SH-SY5Y (cell line): ENCODE measurements around the gene MRPL4.

ENCODE experiments used
- GATA2 ChIP-seq: IDR thresholded peaks from 2 replicates; pipeline ENCODE4 v1.6.1; 2011; ENCODE audit warnings: mild to moderate bottlenecking, low read depth, low read length
- GATA3 ChIP-seq: IDR thresholded peaks from 2 replicates; pipeline ENCODE4 v1.6.1; 2011; ENCODE audit warnings: low read depth, mild to moderate bottlenecking, low read length, moderate library complexity

DNA sequence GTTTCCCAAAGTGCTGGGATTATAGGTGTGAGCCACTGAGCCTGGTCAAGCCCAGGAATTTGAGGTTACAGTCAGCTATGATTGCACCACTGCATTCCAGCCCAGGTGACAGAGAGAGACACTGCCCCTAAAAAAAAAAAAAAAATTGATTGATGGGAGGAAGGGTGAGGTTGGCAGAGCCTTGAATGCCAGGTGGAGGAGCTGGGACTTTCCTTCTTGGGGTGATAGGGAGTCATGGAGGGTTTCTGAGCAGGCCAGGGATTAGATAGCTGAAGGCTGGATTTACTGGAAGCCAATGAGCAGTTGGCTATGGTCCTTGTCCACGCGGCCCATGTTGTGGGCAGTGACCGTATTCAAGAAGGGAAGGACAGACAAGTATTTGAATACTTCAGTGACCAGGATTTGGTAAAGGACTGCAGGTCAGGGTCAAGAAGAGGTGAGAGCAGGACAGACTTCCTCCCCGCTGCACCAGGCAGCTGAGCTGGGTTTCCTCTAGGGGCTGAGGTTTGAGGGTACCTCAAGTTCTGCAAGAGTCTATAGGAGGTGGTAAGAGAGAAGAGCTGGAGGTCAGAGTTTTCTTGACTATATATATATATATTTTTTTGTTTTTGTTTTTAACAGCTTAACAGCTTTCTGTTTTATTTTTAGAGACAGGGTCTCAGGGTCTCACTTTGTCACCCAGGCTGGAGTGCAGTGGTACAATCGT, 27.9 kb downstream of the MRPL4 start:
- TF ChIP-seq GATA2 (no peak), GATA3 (no peak)
